HG03175 (cell line): ENCODE data around the gene MYO9A.
A peak's percentile ranks its signal among the peaks of the same experiment; 100 is the strongest.
"Not testable (repeated sequence)": the region's sequence is repeated elsewhere in the genome, so short reads cannot be mapped to it uniquely, and the experiment has no call there.

Experiments used
- ATAC-seq: cut with Tn5 transposase; IDR thresholded peaks from one replicate; pipeline ENCODE4 v1.9.1; 2021; ENCODE audit warnings: mild to moderate bottlenecking, moderate library complexity; ENCODE audit not compliant: unreplicated experiment

MYO9A gene

GRCh38 chr15:71889947-71890346 is 228.0 kb downstream of the MYO9A start:
- ATAC-seq = no peak

- ATAC-seq = no peak
Observed at GRCh38 chr15:71889385-71889784, 228.6 kb downstream of the MYO9A start.

- ATAC-seq = no peak
Observed at GRCh38 chr15:71888797-71889196, 229.2 kb downstream of the MYO9A start.

GRCh38 chr15:71885390-71885789 is 232.6 kb downstream of the MYO9A start:
- ATAC-seq = no peak

- ATAC-seq = peak; percentile 46
Observed at GRCh38 chr15:71883447-71883846, 234.5 kb downstream of the MYO9A start.

GRCh38 chr15:71880276-71880675 is 237.7 kb downstream of the MYO9A start:
- no peak for ATAC-seq

GRCh38 chr15:71874245-71874644 is 243.7 kb downstream of the MYO9A start:
- no peak for ATAC-seq

- not testable (repeated sequence) for ATAC-seq
Observed at GRCh38 chr15:71858232-71858631, 259.7 kb downstream of the MYO9A start.

GRCh38 chr15:71853543-71853942 is 264.4 kb downstream of the MYO9A start:
- ATAC-seq = no peak

GRCh38 chr15:71844916-71845315 is 273.0 kb downstream of the MYO9A start:
- ATAC-seq = no peak

- no peak for ATAC-seq
Observed at GRCh38 chr15:71841563-71841962, 276.4 kb downstream of the MYO9A start.

GRCh38 chr15:71830981-71831380 is 287.0 kb downstream of the MYO9A start:
- no peak for ATAC-seq

- no peak for ATAC-seq
Observed at GRCh38 chr15:71826196-71826595, 291.8 kb downstream of the MYO9A start.

- no peak for ATAC-seq
Observed at GRCh38 chr15:71825021-71825730, 292.8 kb downstream of the MYO9A start.

- no peak for ATAC-seq
Observed at GRCh38 chr15:71823801-71824200, 294.1 kb downstream of the MYO9A start.

GRCh38 chr15:71822890-71823630 is 294.9 kb downstream of the MYO9A start:
- ATAC-seq = no peak

- no peak for ATAC-seq
Observed at GRCh38 chr15:71821547-71822129, 296.3 kb downstream of the MYO9A start.

GRCh38 chr15:71820127-71820526 is 297.8 kb downstream of the MYO9A start:
- no peak for ATAC-seq

GRCh38 chr15:71817351-71817750 is 300.6 kb downstream of the MYO9A start:
- no peak for ATAC-seq

GRCh38 chr15:71815301-71815700 is 302.6 kb downstream of the MYO9A start:
- no peak for ATAC-seq

GRCh38 chr15:71813723-71814470 is 304.1 kb downstream of the MYO9A start:
- ATAC-seq = no peak
